ENCODE measurements around the gene NRIP2. TPM values are rescaled to one million over a fixed set of nuclear protein-coding genes. Genes with fewer than 3 reads are reported as not detected.

NRIP2 gene
- total and polyA plus RNA-seq, 2 donors (not counting 1 experiment from before 2014, with no cell fraction given), result 0.08 to 0.17 TPM

- DNase-seq (ENCODE audit: low read depth in 2 of 2), result no peak
- H3K4me1 ChIP-seq (ENCODE audit: control insufficient read depth, extremely low read depth, insufficient read depth, low read length), result peaks cover 2% of the 10 kb centered on the region
- H3K4me2 ChIP-seq (ENCODE audit: extremely low read depth, insufficient read depth, low read length), result no peak overlapping the region
- no peak overlapping the region for H2AFZ ChIP-seq (ENCODE audit: low read length)
- H3K79me2 ChIP-seq (ENCODE audit: control insufficient read depth, insufficient read depth, low read length), result peaks cover 19% of the 10 kb centered on the region
- H3K9me3 ChIP-seq (ENCODE audit: control insufficient read depth, insufficient read depth, low read depth, low read length), result no peaks in the 10 kb centered on the region
- no peak overlapping the region for H3K4me3 ChIP-seq (replicated peaks in 1 of 4; ENCODE audit: control extremely low read depth in 1 of 4, insufficient read depth in 1 of 4, low read depth in 3 of 4, low read length in 4 of 4)
- peaks cover 6% of the 10 kb centered on the region for H3K36me3 ChIP-seq (ENCODE audit: control insufficient read depth, insufficient read depth, low read length)
- no peak overlapping the region for H3K27ac ChIP-seq (ENCODE audit: insufficient read depth, low read length)
- TF ChIP-seq CTCF (conservative IDR thresholded peaks at IDR 0.05 in 1 of 2, IDR thresholded peaks at IDR 0.05 in 1 of 2; ENCODE audit: low read depth in 1 of 2, low read length in 2 of 2) (no peak), EZH2 (IDR thresholded peaks at IDR 0.05; ENCODE audit: low read length, missing control alignments) (no peak)
- no peaks in the 10 kb centered on the region for H4K20me1 ChIP-seq (ENCODE audit: control insufficient read depth, extremely low read depth, insufficient read depth, low read length)
- H3K9ac ChIP-seq (ENCODE audit: insufficient read depth, low read length), result no peak overlapping the region
- H3K27me3 ChIP-seq (ENCODE audit: control insufficient read depth, insufficient read depth, low read length), result peaks cover 3% of the 10 kb centered on the region
These were observed 41.9 kb downstream of the NRIP2 start for GRCh38 chr12:2792671-2793500.

GRCh38 chr12:2791089-2791488 is 43.7 kb downstream of the NRIP2 start:
- Histone ChIP-seq H3K36me3 (ENCODE audit: control insufficient read depth, insufficient read depth, low read length) (no peaks in the 10 kb centered on the region), H2AFZ (ENCODE audit: low read length) (no peak overlapping the region), H3K4me2 (ENCODE audit: extremely low read depth, insufficient read depth, low read length) (no peak overlapping the region), H4K20me1 (ENCODE audit: control insufficient read depth, extremely low read depth, insufficient read depth, low read length) (no peaks in the 10 kb centered on the region), H3K4me1 (ENCODE audit: control insufficient read depth, extremely low read depth, insufficient read depth, low read length) (no peaks in the 10 kb centered on the region), H3K27ac (ENCODE audit: insufficient read depth, low read length) (no peak overlapping the region), H3K9me3 (ENCODE audit: control insufficient read depth, insufficient read depth, low read depth, low read length) (no peaks in the 10 kb centered on the region), H3K79me2 (ENCODE audit: control insufficient read depth, insufficient read depth, low read length) (peaks cover 3% of the 10 kb centered on the region), H3K4me3 (replicated peaks in 1 of 4; ENCODE audit: control extremely low read depth in 1 of 4, insufficient read depth in 1 of 4, low read depth in 3 of 4, low read length in 4 of 4) (no peak overlapping the region), H3K27me3 (ENCODE audit: control insufficient read depth, insufficient read depth, low read length) (peaks cover 3% of the 10 kb centered on the region), H3K9ac (ENCODE audit: insufficient read depth, low read length) (no peak overlapping the region)
- TF ChIP-seq CTCF (conservative IDR thresholded peaks at IDR 0.05 in 1 of 2, IDR thresholded peaks at IDR 0.05 in 1 of 2; ENCODE audit: low read depth in 1 of 2, low read length in 2 of 2) (no peak), EZH2 (IDR thresholded peaks at IDR 0.05; ENCODE audit: low read length, missing control alignments) (no peak)
- no peak for DNase-seq (ENCODE audit: low read depth in 2 of 2)

GRCh38 chr12:2785017-2785416 is 49.8 kb downstream of the NRIP2 start:
- H4K20me1 ChIP-seq (ENCODE audit: control insufficient read depth, extremely low read depth, insufficient read depth, low read length), result no peaks in the 10 kb centered on the region
- no peak overlapping the region for H3K4me2 ChIP-seq (ENCODE audit: extremely low read depth, insufficient read depth, low read length)
- H3K4me1 ChIP-seq (ENCODE audit: control insufficient read depth, extremely low read depth, insufficient read depth, low read length), result no peaks in the 10 kb centered on the region
- H3K27ac ChIP-seq (ENCODE audit: insufficient read depth, low read length), result no peak overlapping the region
- no peak for DNase-seq (ENCODE audit: low read depth in 2 of 2)
- no peak overlapping the region for H3K9ac ChIP-seq (ENCODE audit: insufficient read depth, low read length)
- no peaks in the 10 kb centered on the region for H3K9me3 ChIP-seq (ENCODE audit: control insufficient read depth, insufficient read depth, low read depth, low read length)
- H3K27me3 ChIP-seq (ENCODE audit: control insufficient read depth, insufficient read depth, low read length), result peaks cover 15% of the 10 kb centered on the region
- no peaks in the 10 kb centered on the region for H3K79me2 ChIP-seq (ENCODE audit: control insufficient read depth, insufficient read depth, low read length)
- H2AFZ ChIP-seq (ENCODE audit: low read length), result no peak overlapping the region
- H3K4me3 ChIP-seq (replicated peaks in 1 of 4; ENCODE audit: control extremely low read depth in 1 of 4, insufficient read depth in 1 of 4, low read depth in 3 of 4, low read length in 4 of 4), result no peak overlapping the region
- TF ChIP-seq EZH2 (IDR thresholded peaks at IDR 0.05; ENCODE audit: low read length, missing control alignments) (no peak), CTCF (conservative IDR thresholded peaks at IDR 0.05 in 1 of 2, IDR thresholded peaks at IDR 0.05 in 1 of 2; ENCODE audit: low read depth in 1 of 2, low read length in 2 of 2) (no peak)
- no peaks in the 10 kb centered on the region for H3K36me3 ChIP-seq (ENCODE audit: control insufficient read depth, insufficient read depth, low read length)

All from fibroblast of lung (primary cell).